ENCODE data around the gene TRIM24.

The TRIM24 gene

GRCh38 chr7:138625849-138626230 is 165.8 kb downstream of the TRIM24 start:
- no peak for DNase-seq (ENCODE audit: low read depth)

GRCh38 chr7:138626846-138627245 is 166.8 kb downstream of the TRIM24 start:
- DNase-seq (ENCODE audit: low read depth), result no peak

GRCh38 chr7:138627361-138627760 is 167.3 kb downstream of the TRIM24 start:
- DNase-seq (ENCODE audit: low read depth), result no peak

DNA sequence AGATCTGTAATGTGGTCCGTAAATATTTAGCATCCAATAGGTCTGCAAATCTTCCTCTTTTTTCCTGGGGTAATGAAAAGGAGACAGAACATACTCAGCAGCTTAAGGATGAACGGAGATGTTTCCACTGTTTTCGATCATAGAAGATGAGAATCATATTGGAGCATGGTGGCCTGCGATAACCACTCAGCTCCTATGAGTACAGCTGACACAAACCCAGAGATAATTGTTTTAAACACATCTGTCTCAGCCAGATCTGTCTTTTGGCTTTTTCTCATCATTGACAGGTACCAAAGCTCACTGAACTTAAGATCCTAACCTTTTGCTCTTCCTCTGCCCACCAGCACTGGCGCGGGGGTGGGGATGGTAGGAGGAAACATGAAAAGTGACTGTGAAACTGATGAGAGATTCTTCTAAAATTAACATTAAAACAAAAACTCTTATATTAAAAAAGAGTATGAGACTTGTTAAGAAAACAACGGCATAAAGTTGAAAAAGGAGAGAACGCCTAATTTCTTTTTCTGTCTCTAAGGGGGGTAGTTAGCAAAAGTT is 170.1 kb downstream of the TRIM24 start:
- no peak for DNase-seq (ENCODE audit: low read depth)

- DNase-seq (ENCODE audit: low read depth), result no peak
These were observed 172.3 kb downstream of the TRIM24 start for GRCh38 chr7:138632384-138632783.

DNA sequence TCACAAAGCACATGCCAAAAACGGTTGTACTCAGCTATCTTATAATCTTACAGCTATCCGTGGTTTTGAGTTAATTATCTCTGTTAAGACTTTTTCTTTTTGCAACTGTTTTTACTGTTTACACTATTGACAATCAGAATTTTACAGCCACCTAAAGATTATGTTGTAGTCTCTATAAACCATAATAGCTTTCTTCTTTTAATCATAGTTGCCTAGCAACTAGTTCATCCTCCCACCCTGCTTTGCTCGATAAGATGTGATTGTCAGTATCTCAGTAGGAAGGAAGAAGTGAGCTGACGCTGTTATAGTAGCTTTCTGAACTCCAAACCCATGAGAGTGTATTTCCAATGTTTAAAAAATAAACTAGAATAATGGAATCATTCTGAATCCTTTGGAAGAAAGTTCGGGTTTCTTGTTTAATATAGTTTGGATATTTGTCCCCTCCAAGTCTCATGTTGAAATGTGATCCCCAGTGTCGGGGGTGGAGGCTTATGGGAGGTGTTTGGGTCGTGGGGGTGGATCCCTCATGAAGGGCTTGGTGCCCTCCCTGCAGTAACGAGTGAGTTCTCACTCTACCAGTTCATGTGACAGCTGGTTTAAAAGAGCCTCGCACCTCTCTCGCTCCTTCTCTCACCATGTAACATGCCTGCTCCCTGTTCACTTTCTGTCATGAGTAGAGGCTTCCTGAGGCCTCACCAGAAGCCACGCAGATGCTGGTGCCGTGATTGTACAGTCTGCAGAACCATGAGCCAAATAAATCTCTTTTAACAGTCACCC is 173.0 kb downstream of the TRIM24 start:
- no peak for DNase-seq (ENCODE audit: low read depth)
